Measurements from ENCODE around the gene LMAN2. TPM values are rescaled to one million over a fixed set of nuclear protein-coding genes. Genes with fewer than 3 reads are reported as not detected.

The LMAN2 gene
- polyA plus RNA-seq, 1 experiment, result 150 TPM

DNA sequence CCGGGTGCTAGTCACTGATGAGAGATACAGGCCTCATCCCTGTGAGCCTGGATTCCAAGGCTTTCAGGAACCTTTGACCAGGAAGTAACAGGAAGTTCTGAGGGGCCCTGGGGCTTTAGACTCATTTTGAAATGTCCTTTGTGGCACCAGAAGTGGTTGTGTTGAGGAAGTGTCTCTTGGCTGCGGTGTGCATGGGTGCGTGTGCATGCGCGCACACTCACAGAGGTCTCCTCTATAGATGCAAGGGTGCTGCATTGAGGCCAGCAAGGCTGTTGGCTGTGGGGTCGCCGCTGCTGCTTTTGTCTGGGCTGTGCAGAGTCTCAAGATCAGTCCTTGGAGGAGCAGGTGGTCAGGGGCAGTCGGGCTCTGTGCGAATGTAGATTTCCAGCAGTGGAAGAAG, 55.5 kb downstream of the LMAN2 start:
- H3K27ac ChIP-seq (ENCODE audit: low read depth, low read length), result no peak overlapping the region
- POLR2A ChIA-PET, result no interaction called here
- CTCF ChIA-PET, result interaction anchor here (1.3 kb wide), 1 partner anchor 181 kb away, joined by 4 read pairs; no protein-coding TSS in a partner anchor

GRCh38 chr5:177294632-177295031, 56.8 kb downstream of the LMAN2 start:
- Histone ChIP-seq H3K4me3 (ENCODE audit: low read depth, low read length) (no peak overlapping the region), H3K9me3 (ENCODE audit: control insufficient read depth, insufficient read depth, low read length) (no peaks in the 10 kb centered on the region), H3K27ac (ENCODE audit: low read depth, low read length) (no peak overlapping the region), H3K27me3 (ENCODE audit: control insufficient read depth, insufficient read depth, low read length) (no peaks in the 10 kb centered on the region)
- ChIA-PET CTCF (no interaction called here), POLR2A (no interaction called here)
- TF ChIP-seq, protein P1, sequence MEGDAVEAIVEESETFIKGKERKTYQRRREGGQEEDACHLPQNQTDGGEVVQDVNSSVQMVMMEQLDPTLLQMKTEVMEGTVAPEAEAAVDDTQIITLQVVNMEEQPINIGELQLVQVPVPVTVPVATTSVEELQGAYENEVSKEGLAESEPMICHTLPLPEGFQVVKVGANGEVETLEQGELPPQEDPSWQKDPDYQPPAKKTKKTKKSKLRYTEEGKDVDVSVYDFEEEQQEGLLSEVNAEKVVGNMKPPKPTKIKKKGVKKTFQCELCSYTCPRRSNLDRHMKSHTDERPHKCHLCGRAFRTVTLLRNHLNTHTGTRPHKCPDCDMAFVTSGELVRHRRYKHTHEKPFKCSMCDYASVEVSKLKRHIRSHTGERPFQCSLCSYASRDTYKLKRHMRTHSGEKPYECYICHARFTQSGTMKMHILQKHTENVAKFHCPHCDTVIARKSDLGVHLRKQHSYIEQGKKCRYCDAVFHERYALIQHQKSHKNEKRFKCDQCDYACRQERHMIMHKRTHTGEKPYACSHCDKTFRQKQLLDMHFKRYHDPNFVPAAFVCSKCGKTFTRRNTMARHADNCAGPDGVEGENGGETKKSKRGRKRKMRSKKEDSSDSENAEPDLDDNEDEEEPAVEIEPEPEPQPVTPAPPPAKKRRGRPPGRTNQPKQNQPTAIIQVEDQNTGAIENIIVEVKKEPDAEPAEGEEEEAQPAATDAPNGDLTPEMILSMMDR (IDR thresholded peaks at IDR 0.05; ENCODE audit: low read depth, low read length), result no peak
- no peak for DNase-seq (ENCODE audit: low read depth, low spot score)

More for the DNA sequence above, 55.5 kb downstream of the LMAN2 start:
- Histone ChIP-seq H3K27me3 (ENCODE audit: control insufficient read depth, insufficient read depth, low read length) (no peaks in the 10 kb centered on the region), H3K9me3 (ENCODE audit: control insufficient read depth, insufficient read depth, low read length) (no peaks in the 10 kb centered on the region), H3K4me3 (ENCODE audit: low read depth, low read length) (no peak overlapping the region)
- no peak for DNase-seq (ENCODE audit: low read depth, low spot score)
- TF ChIP-seq, protein P1 (IDR thresholded peaks at IDR 0.05; ENCODE audit: low read depth, low read length), result no peak

DNA sequence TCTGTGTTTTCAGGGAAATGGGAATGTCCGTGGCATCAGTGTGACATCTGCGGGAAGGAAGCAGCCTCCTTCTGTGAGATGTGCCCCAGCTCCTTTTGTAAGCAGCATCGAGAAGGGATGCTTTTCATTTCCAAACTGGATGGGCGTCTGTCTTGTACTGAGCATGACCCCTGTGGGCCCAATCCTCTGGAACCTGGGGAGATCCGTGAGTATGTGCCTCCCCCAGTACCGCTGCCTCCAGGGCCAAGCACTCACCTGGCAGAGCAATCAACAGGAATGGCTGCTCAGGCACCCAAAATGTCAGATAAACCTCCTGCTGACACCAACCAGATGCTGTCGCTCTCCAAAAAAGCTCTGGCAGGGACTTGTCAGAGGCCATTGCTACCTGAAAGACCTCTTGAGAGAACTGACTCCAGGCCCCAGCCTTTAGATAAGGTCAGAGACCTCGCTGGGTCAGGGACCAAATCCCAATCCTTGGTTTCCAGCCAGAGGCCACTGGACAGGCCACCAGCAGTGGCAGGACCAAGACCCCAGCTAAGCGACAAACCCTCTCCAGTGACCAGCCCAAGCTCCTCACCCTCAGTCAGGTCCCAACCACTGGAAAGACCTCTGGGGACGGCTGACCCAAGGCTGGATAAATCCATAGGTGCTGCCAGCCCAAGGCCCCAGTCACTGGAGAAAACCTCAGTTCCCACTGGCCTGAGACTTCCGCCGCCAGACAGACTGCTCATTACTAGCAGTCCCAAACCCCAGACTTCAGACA, 57.5 kb downstream of the LMAN2 start:
- Histone ChIP-seq H3K27ac (ENCODE audit: low read depth, low read length) (no peak overlapping the region), H3K4me3 (ENCODE audit: low read depth, low read length) (no peak overlapping the region), H3K27me3 (ENCODE audit: control insufficient read depth, insufficient read depth, low read length) (no peaks in the 10 kb centered on the region), H3K9me3 (ENCODE audit: control insufficient read depth, insufficient read depth, low read length) (no peaks in the 10 kb centered on the region)
- ChIA-PET CTCF (interaction anchor here (1.0 to 1.5 kb wide), 2 partner anchors 9 to 180 kb away, joined by 3 to 6 read pairs; partner anchors contain the start of genes PRELID1 and RAB24), POLR2A (no interaction called here)
- no peak for DNase-seq (ENCODE audit: low read depth, low spot score)
- TF ChIP-seq, protein P1 (IDR thresholded peaks at IDR 0.05; ENCODE audit: low read depth, low read length), result no peak

- no peaks in the 10 kb centered on the region for H3K27me3 ChIP-seq (ENCODE audit: control insufficient read depth, insufficient read depth, low read length)
- H3K9me3 ChIP-seq (ENCODE audit: control insufficient read depth, insufficient read depth, low read length), result no peaks in the 10 kb centered on the region
- no peak overlapping the region for H3K4me3 ChIP-seq (ENCODE audit: low read depth, low read length)
- no peak for DNase-seq (ENCODE audit: low read depth, low spot score)
- TF ChIP-seq, protein P1 (IDR thresholded peaks at IDR 0.05; ENCODE audit: low read depth, low read length), result no peak
- no peak overlapping the region for H3K27ac ChIP-seq (ENCODE audit: low read depth, low read length)
- ChIA-PET POLR2A (no interaction called here), CTCF (no interaction called here)
These were observed 59.7 kb downstream of the LMAN2 start for GRCh38 chr5:177291735-177292134.

- H3K9me3 ChIP-seq (ENCODE audit: control insufficient read depth, insufficient read depth, low read length), result no peaks in the 10 kb centered on the region
These were observed 60.5 kb downstream of the LMAN2 start for GRCh38 chr5:177290816-177291596.

More at GRCh38 chr5:177290816-177291596, 60.5 kb downstream of the LMAN2 start:
- H3K4me3 ChIP-seq (ENCODE audit: low read depth, low read length), result no peak overlapping the region
- H3K27ac ChIP-seq (ENCODE audit: low read depth, low read length), result no peak overlapping the region
- ChIA-PET POLR2A (no interaction called here), CTCF (no interaction called here)
- DNase-seq (ENCODE audit: low read depth, low spot score), result no peak
- H3K27me3 ChIP-seq (ENCODE audit: control insufficient read depth, insufficient read depth, low read length), result no peaks in the 10 kb centered on the region
- TF ChIP-seq, protein P1 (IDR thresholded peaks at IDR 0.05; ENCODE audit: low read depth, low read length), result no peak

Data from AG04450 (cell line).